ENCODE results near the gene MMS19. TPM values are rescaled to one million over a fixed set of nuclear protein-coding genes. Genes with fewer than 3 reads are reported as not detected.
A peak's percentile ranks its signal among the peaks of the same experiment; 100 is the strongest.

The MMS19 gene
- total RNA-seq, 4 donors from 2014 or later: 80.4 to 90.2 (median 88.4) TPM

GRCh38 chr10:97502916-97503315 lies 4.7 kb upstream of the MMS19 start:
- DNase-seq (ENCODE audit: low spot score in 2 of 2): no peak
- Histone ChIP-seq H3K4me3 (no peak overlapping the region), H3K9me3 (no peaks in the 10 kb centered on the region), H3K4me1 (peaks cover 0 to 12% (median 3%) of the 10 kb centered on the region in 4 donors), H3K27ac (no peak overlapping the region), H3K36me3 (no peaks in the 10 kb centered on the region), H3K27me3 (no peaks in the 10 kb centered on the region)
- TF ChIP-seq EP300 (IDR thresholded peaks at IDR 0.05): no peak
- TF ChIP-seq CTCF (IDR thresholded peaks at IDR 0.05): no peak
- no peak for TF ChIP-seq POLR2A (IDR thresholded peaks at IDR 0.05)
- 96 to 97% methylated on average over 6 of the region's 6 CpGs for WGBS, 2 donors

- TF ChIP-seq POLR2A (IDR thresholded peaks at IDR 0.05) (no peak), EP300 (IDR thresholded peaks at IDR 0.05) (no peak), CTCF (IDR thresholded peaks at IDR 0.05) (no peak)
- 89 to 90% methylated on average over 2 of the region's 2 CpGs for whole genome bisulfite sequencing, 2 donors
- H3K4me1 ChIP-seq: peaks cover 0 to 35% (median 18%) of the 10 kb centered on the region in 4 donors
- no peak for DNase-seq (ENCODE audit: low spot score in 2 of 2)
- no peaks in the 10 kb centered on the region for H3K9me3 ChIP-seq
- H3K27ac ChIP-seq: peak overlapping the region in 3 of 4 donors; percentile 92 to 96 (median 95)
- H3K27me3 ChIP-seq: no peaks in the 10 kb centered on the region
- no peaks in the 10 kb centered on the region for H3K36me3 ChIP-seq
- peak overlapping the region in 3 of 4 donors; percentile 72 to 93 (median 87) for H3K4me3 ChIP-seq
Observed at GRCh38 chr10:97500297-97500575, 2.0 kb upstream of the MMS19 start.

GRCh38 chr10:97499561-97500296 lies 1.5 kb upstream of the MMS19 start:
- Histone ChIP-seq H3K4me3 (peak overlapping the region; percentile 72 to 94 (median 90)), H3K27me3 (no peaks in the 10 kb centered on the region), H3K36me3 (no peaks in the 10 kb centered on the region), H3K4me1 (peaks cover 0 to 40% (median 23%) of the 10 kb centered on the region in 4 donors), H3K27ac (peak overlapping the region; percentile 69 to 96 (median 94)), H3K9me3 (no peaks in the 10 kb centered on the region)
- TF ChIP-seq CTCF (IDR thresholded peaks at IDR 0.05): no peak
- peak; percentile 58 to 59 for DNase-seq (ENCODE audit: low spot score in 2 of 2)
- 0 to 2% methylated on average over 23 to 37 of the region's 41 CpGs for WGBS, 2 donors

- TF ChIP-seq EP300 (IDR thresholded peaks at IDR 0.05) (no peak), CTCF (IDR thresholded peaks at IDR 0.05) (peak in 2 of 5 experiments; percentile 8 to 12), POLR2A (IDR thresholded peaks at IDR 0.05) (no peak)
- H3K4me1 ChIP-seq: peaks cover 0 to 48% (median 25%) of the 10 kb centered on the region in 4 donors
- H3K27me3 ChIP-seq: no peaks in the 10 kb centered on the region
- H3K4me3 ChIP-seq: peak within 1 kb of the TSS; percentile 72 to 94 (median 90)
- peak within 1 kb of the TSS; percentile 69 to 96 (median 94) for H3K27ac ChIP-seq
- H3K36me3 ChIP-seq: no peaks in the 10 kb centered on the region
- WGBS, 2 donors: 0 to 1% methylated on average over 18 to 26 of the region's 66 CpGs
- peak in 1 of 2 donors; percentile 33 for DNase-seq (ENCODE audit: low spot score in 2 of 2)
- no peaks in the 10 kb centered on the region for H3K9me3 ChIP-seq
Observed at GRCh38 chr10:97498841-97499560, 779 bp upstream of the MMS19 start, which contains the start of gene UBTD1. TSS of gene UBTD1 (plus strand) at chr10:97498924. CDS start at chr10:97499204, 280 bp downstream.

GRCh38 chr10:97497572-97498075 lies 598 bp downstream of the MMS19 start:
- 0 to 1% methylated on average over 21 to 22 of the region's 22 CpGs for whole genome bisulfite sequencing, 2 donors
- H3K36me3 ChIP-seq: peaks cover 0 to 3% (median 0%) of the 10 kb centered on the region in 3 donors
- H3K9me3 ChIP-seq: no peaks in the 10 kb centered on the region
- TF ChIP-seq POLR2A (IDR thresholded peaks at IDR 0.05) (no peak), EP300 (IDR thresholded peaks at IDR 0.05) (no peak), CTCF (IDR thresholded peaks at IDR 0.05) (no peak)
- peak overlapping the region; percentile 72 to 94 (median 90) for H3K4me3 ChIP-seq
- no peaks in the 10 kb centered on the region for H3K27me3 ChIP-seq
- peak; percentile 65 to 71 for DNase-seq (ENCODE audit: low spot score in 2 of 2)
- peaks cover 0 to 59% (median 28%) of the 10 kb centered on the region in 4 donors for H3K4me1 ChIP-seq
- peak overlapping the region; percentile 69 to 96 (median 94) for H3K27ac ChIP-seq
